Glomerular endothelial cell (primary cell): ENCODE measurements around the gene INSIG2. TPM values are rescaled to one million over a fixed set of nuclear protein-coding genes. Genes with fewer than 3 reads are reported as not detected.

ENCODE experiments used
- DNase-seq: peaks from one replicate; pipeline ENCODE4 v3.0.0-alpha.2; 2011; ENCODE audit warnings: low read depth, low spot score; ENCODE audit errors: extremely low read depth
- total RNA-seq: library from RNA; depleted of rRNA; stranded (reverse); fragments of >200 nt; gene quantifications from 2 replicates; pipeline ENCODE4 v1.2.3, GENCODE V29; 2015

Gene INSIG2
- total RNA-seq, 1 donor from 2014 or later = 8.7 TPM

GRCh38 chr2:118124288-118124891, 36.1 kb downstream of the INSIG2 start:
- no peak for DNase-seq

DNA sequence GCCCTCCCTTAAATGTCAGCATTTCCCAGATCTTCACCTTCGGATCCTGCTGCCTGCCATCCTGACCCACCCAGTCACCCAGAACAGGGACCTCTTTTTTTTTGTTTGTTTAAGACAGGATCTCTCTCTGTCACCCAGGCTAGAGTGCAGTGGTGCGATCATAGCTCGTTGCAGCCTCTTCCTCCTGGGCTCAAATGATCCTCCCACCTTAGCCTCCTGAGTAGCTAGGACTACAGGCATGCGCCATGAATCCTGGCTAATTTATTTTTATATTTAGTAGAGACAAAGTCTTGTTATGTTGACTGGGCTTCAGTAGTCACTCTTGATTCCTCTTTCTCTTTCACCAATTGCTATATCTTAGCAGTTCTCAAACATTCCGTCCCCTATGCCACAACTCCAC, 39.0 kb downstream of the INSIG2 start:
- no peak for DNase-seq

- DNase-seq = no peak
Measured at GRCh38 chr2:118128826-118129225, 40.6 kb downstream of the INSIG2 start.

DNA sequence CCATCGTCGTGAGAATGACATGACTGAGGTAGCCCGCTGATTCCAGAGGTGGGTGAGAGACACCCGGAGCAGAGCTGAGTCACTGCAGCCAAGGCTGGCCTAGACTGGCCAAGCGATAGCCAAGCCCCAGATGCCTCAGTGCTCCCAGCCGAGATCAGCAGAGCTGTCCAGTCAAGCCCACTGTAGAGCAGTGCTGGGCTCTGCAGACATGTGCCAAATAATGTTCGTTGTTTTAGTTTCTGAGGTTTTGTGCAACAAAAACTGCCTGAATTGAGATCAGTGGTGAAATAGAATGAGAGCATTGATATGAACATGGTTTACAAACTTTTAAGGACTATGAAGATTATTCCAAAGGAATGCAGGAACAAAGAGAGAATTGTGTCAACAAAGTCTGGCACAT, 42.1 kb downstream of the INSIG2 start:
- DNase-seq = no peak

DNA sequence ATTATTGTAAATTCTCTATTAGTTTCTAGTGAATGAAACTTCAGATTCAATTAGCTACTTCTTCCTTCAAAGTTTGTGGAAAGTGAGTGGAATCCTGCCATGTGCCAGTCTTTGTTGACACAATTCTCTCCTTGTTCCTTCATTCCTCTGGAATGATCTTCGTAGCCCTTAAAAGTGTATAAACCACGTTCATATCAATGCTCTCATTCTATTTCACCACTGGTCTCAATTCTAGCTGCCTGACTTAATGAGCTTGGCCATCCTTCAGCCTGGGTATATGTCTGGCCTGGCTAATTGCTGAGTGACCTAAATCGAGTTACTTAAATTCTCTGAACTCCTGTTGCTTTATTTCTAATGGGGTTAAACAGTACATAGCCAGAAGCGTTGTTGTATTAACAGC, 43.5 kb downstream of the INSIG2 start:
- no peak for DNase-seq

- DNase-seq = no peak
Measured at GRCh38 chr2:118133916-118134315, 45.6 kb downstream of the INSIG2 start.

GRCh38 chr2:118134650-118135049, 46.4 kb downstream of the INSIG2 start:
- no peak for DNase-seq

DNA sequence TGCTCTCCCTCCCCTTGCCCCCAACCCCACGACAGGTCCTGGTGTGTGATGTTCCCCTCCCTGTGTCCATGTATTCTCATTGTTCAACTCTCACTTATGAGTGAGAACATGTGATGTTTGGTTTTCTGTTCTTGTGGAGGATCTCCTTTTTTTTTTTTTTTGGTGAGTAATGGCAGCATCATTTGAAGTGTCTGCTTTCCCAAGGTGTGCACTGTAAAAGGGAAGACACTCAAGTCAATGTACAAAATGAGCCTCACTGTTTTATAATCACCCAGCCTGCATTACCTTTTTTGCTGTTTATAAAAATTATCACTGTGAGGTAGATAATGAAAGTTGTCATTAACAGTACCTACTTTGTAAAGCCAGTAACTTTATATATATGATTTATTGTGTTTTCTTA, 56.9 kb downstream of the INSIG2 start:
- no peak for DNase-seq

GRCh38 chr2:118145806-118146205, 57.5 kb downstream of the INSIG2 start:
- DNase-seq = no peak

- DNase-seq = no peak
Measured at GRCh38 chr2:118146315-118147283, 58.3 kb downstream of the INSIG2 start.

- no peak for DNase-seq
Measured at GRCh38 chr2:118148133-118148532, 59.9 kb downstream of the INSIG2 start.

DNA sequence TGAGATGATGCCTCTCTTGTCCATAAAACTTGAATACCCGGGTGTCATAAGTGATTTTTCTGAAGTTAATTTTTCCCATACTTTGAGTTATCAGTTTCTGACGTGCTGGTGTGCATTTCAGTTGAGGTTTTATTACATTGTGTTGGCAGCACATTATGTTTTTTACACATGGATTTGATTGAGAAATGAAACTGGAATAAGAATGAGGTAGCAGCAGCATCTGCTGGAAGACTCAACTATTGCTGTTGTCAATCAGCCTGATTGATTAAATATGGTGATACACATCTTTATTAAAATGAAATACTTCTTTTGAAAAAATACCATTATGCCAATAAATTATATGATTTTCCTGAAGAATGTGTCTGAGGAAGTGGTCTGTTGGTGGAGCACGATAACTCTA, 60.5 kb downstream of the INSIG2 start:
- DNase-seq = no peak

DNA sequence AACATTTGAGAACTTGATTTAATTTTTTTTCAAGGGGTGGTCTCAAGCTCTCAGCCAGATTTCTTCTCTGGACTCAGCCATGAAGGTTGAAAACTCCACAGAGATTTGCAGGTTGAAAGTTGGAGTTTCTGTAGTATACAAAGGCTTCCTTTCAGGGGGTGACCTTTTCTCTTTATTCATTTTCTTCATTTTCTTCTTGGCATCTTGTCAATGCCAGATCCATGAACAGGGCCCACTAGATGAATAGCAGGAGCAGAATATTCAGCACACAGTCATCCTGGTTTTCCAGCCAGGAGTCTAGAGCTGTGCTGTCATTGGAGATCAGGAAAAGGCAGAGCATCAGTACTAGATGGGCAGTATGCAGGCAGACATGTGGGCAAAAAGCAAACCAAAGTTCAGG, 62.0 kb downstream of the INSIG2 start:
- DNase-seq = no peak

DNA sequence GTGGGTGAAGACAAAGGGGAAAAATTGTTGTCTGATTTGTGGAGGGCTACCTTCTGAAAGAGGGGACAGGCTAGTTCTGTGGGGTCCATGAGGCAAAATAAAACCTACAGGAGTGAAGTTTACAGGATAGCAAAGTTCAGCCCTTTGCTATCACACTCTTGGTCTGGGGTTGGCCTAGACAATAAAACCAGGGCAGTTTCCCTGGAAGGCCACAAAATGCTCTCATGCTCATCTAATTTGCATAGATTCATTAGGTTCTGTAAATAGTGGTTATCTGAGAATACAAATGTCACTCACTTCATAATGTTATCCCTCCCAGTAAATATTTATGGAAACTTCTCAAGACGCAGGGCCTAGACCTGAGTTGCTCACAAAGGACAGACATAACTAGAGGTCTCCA, 63.6 kb downstream of the INSIG2 start:
- no peak for DNase-seq

DNA sequence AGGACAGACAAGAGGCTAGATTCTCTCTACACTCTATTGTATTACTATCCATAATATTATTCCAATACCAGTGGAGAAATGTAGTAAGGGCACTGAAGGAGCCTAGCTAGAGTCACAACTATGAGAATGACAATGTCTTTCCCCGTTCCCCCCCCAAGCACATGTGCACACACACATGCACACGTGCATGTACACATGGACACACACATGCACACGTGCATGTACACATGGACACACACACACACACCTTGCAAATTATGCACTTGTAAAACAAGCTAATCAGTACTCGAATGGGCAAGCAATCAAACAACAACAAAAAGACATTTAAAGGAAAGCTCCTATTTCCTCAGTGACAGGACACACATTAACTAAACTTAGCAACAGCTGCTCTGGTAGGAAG, 65.2 kb downstream of the INSIG2 start:
- no peak for DNase-seq

- DNase-seq = no peak
Measured at GRCh38 chr2:118154176-118154575, 65.9 kb downstream of the INSIG2 start.

Other genes with a start within 250 kb of the INSIG2 start
- gene CCDC93, start 74.4 kb upstream of the INSIG2 start, total RNA-seq = 12.9 and 19.7 TPM in 2 replicates